ENCODE measurements around the gene RBM5. TPM values are rescaled to one million over a fixed set of nuclear protein-coding genes. Genes with fewer than 3 reads are reported as not detected.

Gene RBM5
- total RNA-seq, 1 donor from 2014 or later, result 85.3 TPM

GRCh38 chr3:50136714-50137405 is 48.1 kb downstream of the RBM5 start:
- intact Hi-C loops (cut with DNase I), result no loop called here
- no peak for DNase-seq (ENCODE audit: low spot score)

- no peak for DNase-seq (ENCODE audit: low spot score)
- intact Hi-C loops (cut with DNase I), result no loop called here
Measured at GRCh38 chr3:50137531-50137930, 48.8 kb downstream of the RBM5 start.

GRCh38 chr3:50138266-50139200 is 49.8 kb downstream of the RBM5 start:
- intact Hi-C loops (cut with DNase I), result no loop called here
- no peak for DNase-seq (ENCODE audit: low spot score)

GRCh38 chr3:50139308-50139707 is 50.6 kb downstream of the RBM5 start:
- intact Hi-C loops (cut with DNase I), result no loop called here
- DNase-seq (ENCODE audit: low spot score), result no peak

GRCh38 chr3:50139718-50140423 is 51.2 kb downstream of the RBM5 start:
- intact Hi-C loops (cut with DNase I), result no loop called here
- DNase-seq (ENCODE audit: low spot score), result no peak

GRCh38 chr3:50140990-50141389 is 52.3 kb downstream of the RBM5 start:
- intact Hi-C loops (cut with DNase I), result no loop called here
- DNase-seq (ENCODE audit: low spot score), result no peak

- DNase-seq (ENCODE audit: low spot score), result no peak
- intact Hi-C loops (cut with DNase I), result no loop called here
Measured at GRCh38 chr3:50146316-50146901, 57.7 kb downstream of the RBM5 start.

- DNase-seq (ENCODE audit: low spot score), result no peak
- intact Hi-C loops (cut with DNase I), result no loop called here
Measured at GRCh38 chr3:50147016-50147415, 58.3 kb downstream of the RBM5 start.

GRCh38 chr3:50147447-50147846 is 58.7 kb downstream of the RBM5 start:
- intact Hi-C loops (cut with DNase I), result no loop called here

GRCh38 chr3:50147861-50148260 is 59.1 kb downstream of the RBM5 start:
- no peak for DNase-seq (ENCODE audit: low spot score)
- intact Hi-C loops (cut with DNase I), result no loop called here

More at GRCh38 chr3:50147447-50147846, 58.7 kb downstream of the RBM5 start:
- no peak for DNase-seq (ENCODE audit: low spot score)

GRCh38 chr3:50150404-50150750 is 61.7 kb downstream of the RBM5 start:
- no peak for DNase-seq (ENCODE audit: low spot score)
- intact Hi-C loops (cut with DNase I), result no loop called here

- intact Hi-C loops (cut with DNase I), result no loop called here
- no peak for DNase-seq (ENCODE audit: low spot score)
Measured at GRCh38 chr3:50150863-50151686, 62.4 kb downstream of the RBM5 start.

- intact Hi-C loops (cut with DNase I), result no loop called here
- DNase-seq (ENCODE audit: low spot score), result no peak
Measured at GRCh38 chr3:50151728-50152127, 63.0 kb downstream of the RBM5 start.

- no peak for DNase-seq (ENCODE audit: low spot score)
- intact Hi-C loops (cut with DNase I), result loop anchor here (1.0 kb wide), 1 partner anchor 34 kb away; no protein-coding TSS in a partner anchor
Measured at GRCh38 chr3:50153782-50154475, 65.2 kb downstream of the RBM5 start.

GRCh38 chr3:50154476-50154839 is 65.7 kb downstream of the RBM5 start:
- intact Hi-C loops (cut with DNase I), result loop anchor here (1.0 kb wide), 1 partner anchor 34 kb away; no protein-coding TSS in a partner anchor

GRCh38 chr3:50154840-50155490 is 66.2 kb downstream of the RBM5 start, which contains the start of gene SEMA3F:
TSS of gene SEMA3F (plus strand) at chr3:50155324. CDS start at chr3:50159623, 4,299 bp downstream.
- DNase-seq (ENCODE audit: low spot score), result peak; percentile 79
- intact Hi-C loops (cut with DNase I), result loop anchor here (1.0 kb wide), 2 partner anchors 11 to 33 kb away; no protein-coding TSS in a partner anchor

More at GRCh38 chr3:50154476-50154839, 65.7 kb downstream of the RBM5 start:
- no peak for DNase-seq (ENCODE audit: low spot score)

- intact Hi-C loops (cut with DNase I), result loop anchor here (1.0 kb wide), 1 partner anchor 11 kb away; no protein-coding TSS in a partner anchor
Measured at GRCh38 chr3:50155491-50155878, 66.8 kb downstream of the RBM5 start.

GRCh38 chr3:50155891-50156290 is 67.2 kb downstream of the RBM5 start:
- intact Hi-C loops (cut with DNase I), result loop anchor here (1.0 kb wide), 1 partner anchor 10 kb away; no protein-coding TSS in a partner anchor
- DNase-seq (ENCODE audit: low spot score), result no peak

More at GRCh38 chr3:50155491-50155878, 66.8 kb downstream of the RBM5 start:
- no peak for DNase-seq (ENCODE audit: low spot score)

Measured in cardiac septum (tissue), 1 donor.